IPS-18a (cell line): ENCODE data around the gene TNNT3.
"Not testable (repeated sequence)": the region's sequence is repeated elsewhere in the genome, so short reads cannot be mapped to it uniquely, and the experiment has no call there.

Experiments used
- H3K27ac ChIP-seq: one replicate; pipeline ENCODE4 v1.5.1; 2013; ENCODE audit warnings: low read length
- H3K27me3 ChIP-seq: one replicate; pipeline ENCODE4 v1.6.1; 2013; ENCODE audit warnings: mild to moderate bottlenecking, low read length; ENCODE audit not compliant: control insufficient read depth, insufficient read depth
- H3K36me3 ChIP-seq: one replicate; pipeline ENCODE4 v1.6.1; 2013; ENCODE audit warnings: low read depth, low read length; ENCODE audit not compliant: control insufficient read depth
- H3K4me1 ChIP-seq: one replicate; pipeline ENCODE4 v1.6.1; 2013; ENCODE audit warnings: low read depth, low read length; ENCODE audit not compliant: control insufficient read depth
- H3K4me3 ChIP-seq: one replicate; pipeline ENCODE4 v1.5.1; 2013; ENCODE audit warnings: low read length
- H3K9ac ChIP-seq: one replicate; pipeline ENCODE4 v1.6.1; 2013; ENCODE audit warnings: mild to moderate bottlenecking, low read length, moderate library complexity
- H3K9me3 ChIP-seq: one replicate; pipeline ENCODE4 v1.6.1; 2013; ENCODE audit warnings: low read depth, low read length; ENCODE audit not compliant: control insufficient read depth

TNNT3 gene

DNA sequence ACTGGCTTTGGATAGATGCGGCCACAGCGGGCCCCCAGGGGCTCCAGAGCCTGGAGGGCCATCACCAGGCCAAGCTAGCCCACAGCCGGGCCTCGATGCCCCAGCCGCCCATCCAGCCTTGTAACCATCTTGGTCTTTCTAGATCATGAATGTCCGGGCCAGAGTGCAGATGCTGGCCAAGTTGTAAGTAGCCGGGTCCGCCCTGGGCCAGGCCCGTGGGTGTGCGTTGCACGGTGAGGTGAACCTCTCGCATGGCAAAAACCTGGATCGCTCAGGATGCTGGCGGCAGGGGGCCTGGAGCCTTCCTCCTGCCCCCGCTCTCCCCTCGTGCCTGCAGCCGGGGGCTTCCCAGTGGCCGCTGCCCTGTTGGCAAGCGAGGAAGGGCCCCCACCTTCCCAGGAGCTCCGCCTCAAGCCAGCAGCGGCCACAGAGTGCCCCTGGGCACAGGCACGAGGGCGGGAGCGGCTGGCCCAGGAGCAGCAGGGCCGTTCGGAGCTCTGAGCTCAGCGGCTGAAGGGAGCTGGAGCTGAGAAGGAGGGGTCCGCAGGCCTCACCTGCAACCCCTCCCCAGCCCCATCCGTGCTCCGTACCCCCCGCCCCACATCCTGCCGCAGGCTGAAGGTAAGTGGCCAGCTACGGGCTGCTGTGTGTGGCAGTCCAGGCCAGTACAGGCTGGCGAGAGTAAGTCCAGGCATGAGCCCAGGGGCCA, 16.7 kb downstream of the TNNT3 start:
- Histone ChIP-seq H3K27me3 (no peaks in the 10 kb centered on the region), H3K9ac (no peak overlapping the region), H3K9me3 (no peaks in the 10 kb centered on the region), H3K4me3 (no peak overlapping the region), H3K4me1 (no peaks in the 10 kb centered on the region), H3K36me3 (no peaks in the 10 kb centered on the region), H3K27ac (no peak overlapping the region)

DNA sequence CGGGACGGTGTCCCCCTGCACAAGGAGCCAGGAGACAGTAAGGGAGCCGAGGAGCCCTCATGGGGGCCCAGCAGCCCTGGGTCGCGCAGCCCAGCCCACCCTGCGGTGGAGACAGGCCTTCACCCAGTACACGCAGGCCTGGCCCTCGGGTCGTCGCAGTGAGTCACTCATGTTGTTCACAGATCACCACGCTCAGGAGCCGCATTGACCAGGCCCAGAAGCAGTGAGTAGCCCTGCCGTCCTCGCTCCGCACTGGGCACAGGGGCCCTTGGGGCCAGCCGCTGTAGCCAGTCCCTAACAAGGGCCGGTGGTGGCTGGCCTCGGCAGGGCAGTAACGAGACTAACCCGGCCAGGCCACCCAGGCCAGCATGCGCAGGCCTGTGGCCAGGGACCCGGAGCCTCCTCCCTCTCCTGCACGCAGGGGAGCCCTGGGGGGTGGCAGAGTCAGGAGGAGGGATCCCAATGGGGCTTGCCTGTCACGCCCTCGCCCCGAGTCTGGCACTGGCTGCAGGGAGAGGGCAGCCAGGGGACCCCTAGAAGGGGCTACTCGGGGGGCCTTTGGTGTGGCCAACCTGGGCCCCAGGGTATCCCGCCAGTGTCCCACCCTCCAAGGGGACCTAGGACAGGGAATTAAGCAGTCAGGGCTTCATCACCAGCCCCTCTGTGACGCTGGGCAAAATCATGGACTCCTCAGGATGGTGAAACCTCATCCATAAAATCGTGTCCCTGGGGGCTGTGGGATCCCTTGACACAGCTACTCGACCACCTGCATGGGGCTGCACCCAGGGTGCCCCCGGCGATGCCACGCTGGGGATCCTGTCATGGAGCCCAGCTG, 17.5 kb downstream of the TNNT3 start:
- H3K36me3 ChIP-seq, result no peaks in the 10 kb centered on the region
- no peak overlapping the region for H3K27ac ChIP-seq
- H3K9ac ChIP-seq, result no peak overlapping the region
- no peak overlapping the region for H3K4me3 ChIP-seq
- no peaks in the 10 kb centered on the region for H3K9me3 ChIP-seq
- H3K27me3 ChIP-seq, result no peaks in the 10 kb centered on the region
- H3K4me1 ChIP-seq, result no peaks in the 10 kb centered on the region

DNA sequence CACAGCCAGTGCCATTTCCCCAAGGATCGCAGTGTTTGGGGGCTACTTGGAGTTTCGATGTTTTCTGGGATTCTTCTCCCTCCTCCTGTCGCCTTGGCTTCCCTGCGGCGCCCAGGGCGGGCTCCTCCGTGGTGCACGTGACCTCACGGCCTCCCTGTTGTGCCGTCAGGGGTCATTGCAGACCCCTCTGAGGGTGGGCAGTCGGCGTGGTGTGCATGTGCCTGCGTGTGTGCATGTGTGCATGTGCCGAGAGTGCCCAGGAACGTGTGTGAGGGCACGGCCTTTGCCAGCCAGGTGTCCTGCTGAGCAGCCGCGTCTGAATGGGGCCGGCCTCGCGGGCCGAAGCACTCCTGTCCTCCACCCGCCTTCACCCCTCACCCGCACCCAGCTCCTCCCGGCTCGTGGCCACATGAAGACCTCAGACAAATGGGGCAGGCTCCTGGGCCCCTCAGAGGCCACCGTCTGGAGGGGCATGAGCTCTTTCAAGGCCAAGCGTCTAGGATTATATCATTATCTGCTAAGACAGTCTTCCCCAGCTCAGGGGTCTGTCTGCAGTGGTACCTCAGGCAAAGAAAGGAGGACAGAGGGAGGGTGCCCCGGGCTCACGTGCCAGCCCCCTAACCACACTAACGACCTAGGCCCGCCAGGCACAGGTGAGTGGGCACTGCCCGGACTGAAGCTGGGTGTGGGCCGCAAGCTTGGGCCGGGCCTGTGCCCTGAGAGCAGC, 18.3 kb downstream of the TNNT3 start:
- Histone ChIP-seq H3K9me3 (no peaks in the 10 kb centered on the region), H3K36me3 (no peaks in the 10 kb centered on the region), H3K4me3 (no peak overlapping the region), H3K27me3 (no peaks in the 10 kb centered on the region), H3K4me1 (no peaks in the 10 kb centered on the region), H3K27ac (no peak overlapping the region), H3K9ac (no peak overlapping the region)

DNA sequence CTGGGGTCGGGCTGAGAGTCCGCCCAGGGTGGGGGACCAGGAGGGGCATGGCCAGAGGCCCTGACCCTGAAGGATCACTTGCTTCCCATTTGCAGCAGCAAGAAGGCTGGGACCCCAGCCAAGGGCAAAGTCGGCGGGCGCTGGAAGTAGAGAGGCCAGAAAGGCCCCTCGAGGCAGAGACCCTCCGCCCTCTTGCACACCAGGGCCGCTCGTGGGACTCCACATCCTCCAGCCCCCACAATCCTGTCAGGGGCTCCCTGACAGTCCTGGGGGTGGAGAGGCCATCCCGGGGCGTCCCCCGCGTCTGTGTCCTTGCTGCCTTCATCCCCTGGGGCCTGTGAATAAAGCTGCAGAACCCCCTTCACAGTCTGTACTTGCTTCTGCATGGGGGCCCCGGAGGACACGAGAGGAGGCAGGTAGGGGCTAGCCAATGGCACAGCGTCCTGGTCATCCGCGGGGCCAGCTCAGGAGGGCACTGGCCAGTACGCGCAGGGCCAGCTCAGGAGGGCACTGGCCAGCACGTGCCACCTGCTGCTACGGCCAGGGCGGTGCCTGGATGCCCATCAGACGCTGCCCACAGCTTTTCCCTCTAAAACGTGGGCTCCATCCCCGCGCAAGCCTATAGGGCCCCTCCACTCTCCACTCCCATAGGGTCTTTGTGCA, 19.0 kb downstream of the TNNT3 start:
- H3K36me3 ChIP-seq, result no peaks in the 10 kb centered on the region
- no peaks in the 10 kb centered on the region for H3K27me3 ChIP-seq
- no peak overlapping the region for H3K9ac ChIP-seq
- H3K9me3 ChIP-seq, result no peaks in the 10 kb centered on the region
- no peaks in the 10 kb centered on the region for H3K4me1 ChIP-seq
- no peak overlapping the region for H3K27ac ChIP-seq
- no peak overlapping the region for H3K4me3 ChIP-seq

GRCh38 chr11:1939006-1939625, 19.6 kb downstream of the TNNT3 start:
- no peaks in the 10 kb centered on the region for H3K27me3 ChIP-seq
- no peaks in the 10 kb centered on the region for H3K4me1 ChIP-seq
- no peak overlapping the region for H3K9ac ChIP-seq
- H3K4me3 ChIP-seq, result no peak overlapping the region
- H3K9me3 ChIP-seq, result no peaks in the 10 kb centered on the region
- no peak overlapping the region for H3K27ac ChIP-seq
- no peaks in the 10 kb centered on the region for H3K36me3 ChIP-seq

DNA sequence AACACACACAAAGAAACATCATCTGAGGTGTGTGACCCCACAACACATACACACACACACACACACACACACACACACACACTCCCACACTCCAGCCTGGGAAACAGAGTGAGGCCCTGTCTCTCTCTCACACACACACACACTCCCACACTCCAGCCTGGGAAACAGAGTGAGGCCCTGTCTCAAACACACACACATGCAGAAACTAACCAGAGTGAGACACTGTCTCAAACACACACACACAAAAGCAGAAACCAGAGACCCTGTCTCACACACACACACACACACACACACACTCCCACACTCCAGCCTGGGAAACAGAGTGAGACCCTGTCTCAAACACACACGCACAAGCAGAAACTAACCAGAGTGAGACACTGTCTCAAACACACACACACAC, 20.3 kb downstream of the TNNT3 start:
- H3K4me1 ChIP-seq, H3K27me3 ChIP-seq, H3K9ac ChIP-seq, H3K36me3 ChIP-seq, H3K9me3 ChIP-seq, H3K27ac ChIP-seq, H3K4me3 ChIP-seq: not testable (repeated sequence)

GRCh38 chr11:1942558-1943260, 23.2 kb downstream of the TNNT3 start:
- no peak overlapping the region for H3K4me3 ChIP-seq
- no peak overlapping the region for H3K9ac ChIP-seq
- H3K27ac ChIP-seq, result no peak overlapping the region

GRCh38 chr11:1943576-1943975, 24.1 kb downstream of the TNNT3 start:
- H3K27me3 ChIP-seq, result no peaks in the 10 kb centered on the region
- H3K36me3 ChIP-seq, result no peaks in the 10 kb centered on the region
- H3K9ac ChIP-seq, result no peak overlapping the region
- H3K4me1 ChIP-seq, result no peaks in the 10 kb centered on the region
- no peak overlapping the region for H3K27ac ChIP-seq
- H3K4me3 ChIP-seq, result no peak overlapping the region
- H3K9me3 ChIP-seq, result no peaks in the 10 kb centered on the region

More at GRCh38 chr11:1942558-1943260, 23.2 kb downstream of the TNNT3 start:
- Histone ChIP-seq H3K9me3 (no peaks in the 10 kb centered on the region), H3K4me1 (no peaks in the 10 kb centered on the region), H3K36me3 (no peaks in the 10 kb centered on the region), H3K27me3 (no peaks in the 10 kb centered on the region)

DNA sequence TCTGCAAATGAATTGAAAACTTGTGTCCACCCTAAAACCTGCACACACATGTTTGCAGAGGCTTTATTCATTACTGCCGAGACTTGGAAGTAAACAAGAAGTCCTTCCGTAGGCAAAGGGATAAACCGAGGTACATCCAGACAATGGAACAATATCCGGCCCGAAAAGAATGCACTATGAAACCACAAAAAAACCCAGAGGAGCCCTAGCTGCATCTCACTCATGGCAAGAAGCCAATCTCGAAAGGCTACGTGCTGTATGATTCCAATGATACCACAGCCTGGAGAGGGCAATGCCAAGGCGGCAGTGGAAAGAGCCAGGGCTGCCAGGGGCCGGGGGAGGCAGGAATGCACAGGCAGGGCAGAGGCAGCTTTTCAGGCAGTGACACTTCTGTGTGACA, 24.5 kb downstream of the TNNT3 start:
- Histone ChIP-seq H3K9ac (no peak overlapping the region), H3K9me3 (no peaks in the 10 kb centered on the region), H3K27me3 (no peaks in the 10 kb centered on the region), H3K36me3 (no peaks in the 10 kb centered on the region), H3K4me1 (no peaks in the 10 kb centered on the region), H3K27ac (no peak overlapping the region), H3K4me3 (no peak overlapping the region)

DNA sequence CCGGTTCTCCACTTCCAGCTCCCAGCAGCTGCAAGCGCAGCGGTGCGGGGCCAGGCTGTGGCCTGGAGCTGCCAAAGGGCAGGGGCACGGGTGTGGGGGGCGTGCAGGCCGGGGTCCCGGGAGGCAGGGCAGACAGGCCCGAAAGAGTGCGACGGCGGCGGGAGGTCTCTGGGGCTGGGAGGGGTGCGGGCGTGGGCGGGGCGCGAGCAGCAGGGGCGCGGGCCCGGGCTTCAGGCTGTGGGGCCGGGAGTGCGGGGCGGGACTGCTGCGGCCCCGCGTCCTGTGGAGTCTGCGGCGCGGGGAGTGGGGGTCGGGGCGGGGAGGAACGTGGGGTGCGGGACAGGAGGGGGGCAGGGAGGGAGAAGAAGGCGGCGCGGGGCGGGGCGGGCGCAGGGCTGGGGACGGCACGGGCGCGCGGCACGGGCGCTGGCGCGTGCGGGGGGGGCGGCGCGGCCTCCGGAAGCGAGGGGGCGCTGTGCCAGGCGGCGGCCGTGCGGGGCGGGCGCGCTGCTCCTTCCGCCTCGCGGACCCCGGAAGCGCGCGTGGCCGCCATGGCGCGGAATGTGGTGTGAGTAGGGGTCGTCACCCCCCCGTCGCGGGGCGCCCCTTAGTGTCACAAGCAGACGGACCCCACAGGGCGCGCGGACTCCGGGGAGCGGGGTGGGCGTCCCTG, 27.4 kb downstream of the TNNT3 start, which contains the start of gene MRPL23:
MRPL23 (plus strand) TSS at position 521 of the 673 bp plus-strand sequence; CDS start at position 552, 31 bp downstream.
- no peaks in the 10 kb centered on the region for H3K9me3 ChIP-seq
- no peak within 1 kb of the TSS for H3K9ac ChIP-seq
- H3K4me1 ChIP-seq, result no peaks in the 10 kb centered on the region
- H3K4me3 ChIP-seq, result no peak within 1 kb of the TSS
- H3K27me3 ChIP-seq, result no peaks in the 10 kb centered on the region
- no peaks in the 10 kb centered on the region for H3K36me3 ChIP-seq
- H3K27ac ChIP-seq, result no peak within 1 kb of the TSS
